NK-92 (cell line): ENCODE measurements around the gene RABL2B.

Experiments
- DNase-seq: peaks from one replicate; lab custom pipeline; 2025; ENCODE audit not compliant: unreplicated experiment; lab: John Stamatoyannopoulos, UW

Gene RABL2B

GRCh38 chr22:50738649-50739227, 44.7 kb downstream of the RABL2B start:
- DNase-seq, result no peak

GRCh38 chr22:50737728-50738648, 45.4 kb downstream of the RABL2B start, which contains the start of gene ACR:
Gene ACR, plus strand, starts transcription at chr22:50738204. Its CDS starts 32 bp downstream, at chr22:50738236.
- no peak for DNase-seq

DNA sequence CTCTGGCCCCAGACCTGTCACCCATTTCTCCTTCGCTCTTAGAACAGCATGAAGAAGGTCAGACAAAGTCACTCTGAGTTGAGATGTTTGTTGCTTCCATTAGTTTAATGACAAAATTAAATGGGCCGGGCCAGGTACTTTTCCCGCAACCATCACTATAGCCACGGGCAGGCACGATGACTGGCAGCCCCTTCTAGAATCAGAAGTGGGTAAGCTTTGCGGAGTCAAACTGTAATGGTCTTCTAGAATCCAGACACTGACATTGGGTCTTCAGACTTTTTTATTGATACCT, 47.8 kb downstream of the RABL2B start:
- no peak for DNase-seq

- no peak for DNase-seq
Observed at GRCh38 chr22:50734986-50735738, 48.3 kb downstream of the RABL2B start.

DNA sequence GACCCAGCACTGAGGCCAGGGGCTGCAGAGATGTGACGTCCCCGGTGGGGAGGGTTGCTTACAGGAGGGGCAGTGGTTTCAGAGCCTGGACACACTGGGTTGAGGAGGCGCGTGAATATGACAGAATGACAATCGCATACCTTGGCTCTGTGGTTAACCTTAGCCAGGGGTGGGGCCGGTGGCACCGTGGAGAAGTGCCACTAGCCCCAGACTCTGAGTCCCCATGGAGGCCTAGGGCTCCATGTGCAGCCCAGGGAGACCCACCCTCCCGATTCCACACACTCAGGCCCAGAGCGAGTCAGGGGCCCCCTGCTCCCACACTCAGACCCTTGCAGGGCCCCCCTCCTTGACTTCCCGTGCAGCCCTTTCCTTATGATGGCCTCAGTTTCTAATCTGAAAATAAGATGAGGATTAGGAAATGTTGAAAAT, 49.1 kb downstream of the RABL2B start:
- DNase-seq, result no peak

GRCh38 chr22:50733521-50734342, 49.7 kb downstream of the RABL2B start:
- no peak for DNase-seq

GRCh38 chr22:50732681-50733080, 50.8 kb downstream of the RABL2B start:
- no peak for DNase-seq

DNA sequence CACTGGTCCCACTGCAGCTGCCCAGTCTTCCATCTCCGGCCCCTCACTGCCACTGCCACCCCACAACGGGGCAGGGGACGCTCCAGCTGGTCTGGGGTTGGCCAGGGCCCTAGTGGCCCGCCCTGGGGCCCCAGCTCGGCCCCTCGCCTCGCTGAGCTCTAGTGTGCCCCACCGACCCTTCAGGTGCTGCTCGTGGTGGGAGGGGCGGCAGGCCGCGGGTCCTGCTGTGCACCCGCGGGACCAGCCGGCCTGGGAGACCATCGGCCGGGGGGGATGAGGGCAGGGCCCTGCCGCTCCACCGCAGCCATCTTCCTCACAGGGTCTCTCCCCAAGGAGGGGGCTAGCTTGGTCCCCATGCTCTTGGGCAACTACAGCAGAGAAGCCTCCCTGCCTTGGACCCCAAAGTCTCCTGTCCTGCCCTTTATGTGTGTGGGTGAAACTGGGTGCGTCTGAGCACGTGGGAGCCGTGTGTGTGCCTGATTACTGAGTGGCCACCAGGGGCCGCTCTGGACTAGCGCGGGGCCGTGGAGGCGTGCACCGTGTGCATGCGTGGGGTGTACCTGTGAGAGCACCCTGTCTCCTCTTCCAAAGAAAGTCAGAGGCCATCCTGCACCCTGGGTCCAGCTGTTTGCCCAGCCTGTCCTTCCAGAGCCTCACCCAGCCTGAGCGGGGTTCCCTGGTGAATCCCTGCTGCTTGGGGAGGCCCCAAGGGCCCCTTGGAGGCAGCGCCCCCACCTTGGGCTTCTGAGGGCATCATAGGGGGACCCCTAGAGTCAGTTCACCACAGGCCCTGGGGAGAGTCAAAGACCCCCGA, 51.4 kb downstream of the RABL2B start:
- DNase-seq, result no peak

DNA sequence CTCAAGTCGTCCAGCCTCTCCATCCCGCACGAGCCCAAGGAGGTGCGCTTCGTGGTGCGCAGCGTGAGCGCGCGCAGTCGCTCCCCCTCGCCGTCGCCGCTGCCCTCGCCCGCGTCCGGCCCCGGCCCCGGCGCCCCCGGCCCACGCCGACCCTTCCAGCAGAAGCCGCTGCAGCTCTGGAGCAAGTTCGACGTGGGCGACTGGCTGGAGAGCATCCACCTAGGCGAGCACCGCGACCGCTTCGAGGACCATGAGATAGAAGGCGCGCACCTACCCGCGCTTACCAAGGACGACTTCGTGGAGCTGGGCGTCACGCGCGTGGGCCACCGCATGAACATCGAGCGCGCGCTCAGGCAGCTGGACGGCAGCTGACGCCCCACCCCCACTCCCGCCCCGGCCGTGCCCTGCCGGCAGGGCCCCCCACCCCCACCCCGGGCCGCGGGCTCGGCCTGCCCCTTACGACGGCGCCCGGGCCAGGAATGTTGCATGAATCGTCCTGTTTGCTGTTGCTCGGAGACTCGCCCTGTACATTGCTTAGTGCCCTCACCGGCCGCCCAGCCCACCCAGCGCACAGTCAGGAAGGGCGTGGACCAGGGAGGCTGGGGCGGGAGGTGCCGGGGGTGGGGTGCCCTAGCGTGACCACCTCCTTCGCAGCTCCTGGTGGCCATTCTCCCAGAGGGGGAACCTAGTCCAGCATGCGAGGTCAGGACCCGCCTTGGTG, 52.3 kb downstream of the RABL2B start:
- DNase-seq, result no peak

- no peak for DNase-seq
Observed at GRCh38 chr22:50730013-50730891, 53.2 kb downstream of the RABL2B start.

DNA sequence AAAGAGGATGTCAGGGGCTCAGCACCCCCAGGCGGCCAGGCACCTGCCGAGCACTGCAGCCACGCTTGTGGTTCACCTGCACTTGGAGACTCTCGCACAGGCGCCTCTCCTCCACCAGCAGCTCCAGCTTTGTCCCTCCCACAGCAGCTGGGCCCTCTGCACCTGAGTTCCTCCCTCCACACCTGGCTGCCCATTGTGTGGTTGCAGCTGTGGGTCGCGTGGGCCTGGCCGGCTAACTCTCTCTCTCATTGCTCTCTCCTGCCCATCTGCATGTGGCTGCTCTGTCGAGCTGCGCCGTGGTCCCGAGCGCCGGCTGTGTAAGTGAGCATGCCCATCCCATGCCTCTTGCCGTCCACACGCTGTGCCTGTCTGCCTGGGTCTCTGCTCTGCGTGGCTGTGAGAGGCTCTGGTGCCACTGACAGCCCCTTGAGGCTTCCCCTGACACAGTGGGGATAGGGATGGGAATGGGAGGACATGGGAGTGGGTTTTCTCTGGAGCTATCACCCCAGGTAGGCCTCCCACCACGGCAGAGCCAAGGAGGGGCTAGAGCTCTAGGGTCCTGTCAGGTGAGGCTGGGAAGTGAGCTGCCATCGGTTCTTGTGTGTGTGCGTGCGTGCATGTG, 53.9 kb downstream of the RABL2B start:
- DNase-seq, result no peak

- no peak for DNase-seq
Observed at GRCh38 chr22:50728523-50728931, 54.9 kb downstream of the RABL2B start.

DNA sequence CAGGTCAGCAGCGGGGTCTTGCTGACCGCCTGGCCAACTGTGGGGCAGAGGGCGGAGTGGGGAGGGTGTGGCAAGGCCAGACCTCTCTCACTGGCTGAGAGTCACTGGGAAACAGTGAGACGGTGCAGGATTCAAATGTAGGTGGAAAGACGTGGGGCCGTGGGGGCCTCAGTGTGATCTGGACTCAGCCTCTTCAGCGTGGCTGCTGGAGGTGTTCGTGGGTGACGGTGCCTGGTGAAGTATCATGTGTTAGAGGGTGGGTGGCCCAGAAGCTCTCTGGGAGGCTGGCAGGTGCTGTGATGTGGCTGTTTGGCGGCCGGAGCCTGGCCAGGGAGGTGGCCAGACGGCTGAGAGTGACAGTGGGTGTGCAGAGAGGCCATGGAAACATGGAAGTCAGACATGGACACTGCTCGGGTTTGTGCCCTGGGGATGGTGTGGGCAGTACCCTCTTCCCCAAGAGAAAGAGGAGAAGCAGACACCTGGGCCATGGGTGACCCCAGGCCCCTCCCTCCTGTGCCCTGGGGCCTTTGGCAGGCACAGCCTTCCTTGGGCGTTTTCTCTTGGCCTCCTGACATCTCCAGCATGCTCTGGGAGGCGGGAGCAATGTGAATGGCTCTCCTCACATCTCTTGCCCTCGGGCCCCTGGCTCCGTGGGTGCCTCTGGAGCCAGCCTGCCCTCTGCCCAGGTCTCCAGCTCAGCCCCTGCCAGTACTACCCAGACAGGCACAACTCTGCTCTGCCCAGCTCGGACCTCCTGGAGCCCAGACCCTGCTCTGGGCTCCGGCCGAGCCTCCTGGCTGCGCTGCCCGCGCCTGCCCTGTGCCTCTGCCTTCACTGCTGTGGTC, 55.5 kb downstream of the RABL2B start:
- DNase-seq, result no peak

DNA sequence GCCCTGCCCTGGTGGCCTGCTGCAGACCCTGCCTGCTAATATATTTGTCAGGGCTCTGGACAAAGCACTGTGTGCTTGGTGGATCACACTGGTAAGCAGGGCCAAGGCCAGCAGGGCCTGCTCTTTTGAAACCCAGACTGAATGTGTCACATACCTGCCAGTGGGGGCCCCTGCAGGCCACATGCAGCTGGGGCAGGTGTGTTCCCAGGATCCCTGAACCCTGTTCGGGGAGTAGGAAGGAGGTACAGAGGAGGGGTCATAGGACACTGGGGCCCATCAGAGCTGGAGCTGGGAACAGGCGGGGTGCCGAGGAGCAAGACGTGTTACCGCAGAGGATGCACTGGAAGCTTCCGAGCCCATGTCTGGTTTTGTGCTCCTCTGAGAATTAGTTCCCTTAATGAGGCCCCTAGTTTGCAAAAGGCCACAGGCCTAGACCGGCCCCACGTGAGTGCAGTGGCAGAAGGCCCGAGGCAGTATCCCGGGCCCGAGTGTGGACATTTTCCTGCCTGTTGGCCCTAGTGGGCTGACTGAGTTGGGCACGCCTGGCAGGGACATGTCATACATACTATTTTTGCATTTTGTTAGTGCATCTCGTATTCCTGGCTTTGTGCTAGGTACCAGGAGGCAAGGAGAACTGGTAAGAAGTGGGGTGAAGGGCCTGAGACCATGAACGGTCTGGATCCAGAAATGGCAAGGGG, 56.6 kb downstream of the RABL2B start:
- no peak for DNase-seq

DNA sequence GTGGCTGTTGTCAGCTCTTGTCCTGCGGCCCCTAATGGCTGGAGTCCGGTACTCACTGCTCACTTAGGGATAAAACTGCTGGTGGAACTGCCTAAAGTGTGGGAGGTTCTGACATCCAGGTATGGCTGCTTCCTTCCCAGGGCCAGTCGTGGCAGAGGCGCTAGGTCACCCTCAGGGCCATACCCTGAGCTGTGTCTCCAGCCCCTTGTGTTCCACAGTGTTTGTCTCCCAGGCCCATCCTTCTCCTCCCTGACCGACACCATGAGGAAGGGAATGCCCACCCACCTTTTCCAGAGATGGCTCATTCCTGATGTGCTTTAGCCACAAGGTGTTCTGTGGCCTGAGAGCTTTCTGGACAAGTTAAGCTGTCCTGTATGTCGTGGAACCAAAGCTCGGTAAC, 57.8 kb downstream of the RABL2B start:
- DNase-seq, result no peak

GRCh38 chr22:50724616-50725015, 58.8 kb downstream of the RABL2B start:
- no peak for DNase-seq

- no peak for DNase-seq
Observed at GRCh38 chr22:50723991-50724390, 59.4 kb downstream of the RABL2B start.
